Measurements from ENCODE around the gene RAVER1. TPM values are rescaled to one million over a fixed set of nuclear protein-coding genes. Genes with fewer than 3 reads are reported as not detected.

Gene RAVER1
- total RNA-seq, 4 donors from 2014 or later, result 15.6 to 33.2 (median 21.8) TPM

GRCh38 chr19:10317045-10317856, 16.1 kb downstream of the RAVER1 start:
- Histone ChIP-seq H3K27ac (no peak overlapping the region), H3K36me3 (peaks cover 0 to 59% of the 10 kb centered on the region in 2 donors), H3K27me3 (no peaks in the 10 kb centered on the region), H3K9me3 (no peaks in the 10 kb centered on the region), H3K4me1 (peaks cover 0 to 21% (median 8%) of the 10 kb centered on the region in 3 donors), H3K4me3 (no peak overlapping the region)
- ATAC-seq, result no peak
- 76 to 100% methylated on average over 1 to 15 of the region's 29 CpGs for whole genome bisulfite sequencing, 2 donors (ENCODE audit: low coverage in 1 of 2)
- no peak for TF ChIP-seq EP300 (IDR thresholded peaks at IDR 0.05)
- TF ChIP-seq CTCF (IDR thresholded peaks at IDR 0.05), result no peak
- TF ChIP-seq POLR2AphosphoS5 (IDR thresholded peaks at IDR 0.05), result no peak
- TF ChIP-seq POLR2A (IDR thresholded peaks at IDR 0.05), result no peak

GRCh38 chr19:10316229-10317044, 16.9 kb downstream of the RAVER1 start:
- Histone ChIP-seq H3K27me3 (no peaks in the 10 kb centered on the region), H3K4me1 (peaks cover 0 to 21% (median 8%) of the 10 kb centered on the region in 3 donors), H3K27ac (peak overlapping the region in 3 of 4 donors; percentile 55 to 76 (median 73)), H3K9me3 (no peaks in the 10 kb centered on the region), H3K4me3 (peak overlapping the region in 1 of 2 donors; percentile 90), H3K36me3 (peaks cover 0 to 51% of the 10 kb centered on the region in 2 donors)
- ATAC-seq, result no peak
- 33 to 86% methylated on average over 2 to 4 of the region's 19 CpGs for WGBS, 2 donors (ENCODE audit: low coverage in 1 of 2)
- TF ChIP-seq POLR2AphosphoS5 (IDR thresholded peaks at IDR 0.05) (no peak), CTCF (IDR thresholded peaks at IDR 0.05) (no peak), POLR2A (IDR thresholded peaks at IDR 0.05) (no peak), EP300 (IDR thresholded peaks at IDR 0.05) (no peak)

- H3K36me3 ChIP-seq, result peaks cover 0 to 49% of the 10 kb centered on the region in 2 donors
- no peaks in the 10 kb centered on the region for H3K9me3 ChIP-seq
- peak within 1 kb of the TSS; percentile 84 to 90 for H3K4me3 ChIP-seq
- H3K4me1 ChIP-seq, result peaks cover 0 to 21% (median 8%) of the 10 kb centered on the region in 3 donors
- 0% methylated on average over 1 to 23 of the region's 55 CpGs for WGBS, 2 donors (ENCODE audit: low coverage in 1 of 2)
- H3K27ac ChIP-seq, result peak within 1 kb of the TSS in 3 of 4 donors; percentile 55 to 76 (median 73)
- no peaks in the 10 kb centered on the region for H3K27me3 ChIP-seq
- no peak for TF ChIP-seq EP300 (IDR thresholded peaks at IDR 0.05)
- peak; percentile 44 for TF ChIP-seq POLR2AphosphoS5 (IDR thresholded peaks at IDR 0.05)
- peak in 1 of 2 donors; percentile 29 for TF ChIP-seq POLR2A (IDR thresholded peaks at IDR 0.05)
- peak; percentile 90 for ATAC-seq
Measured at GRCh38 chr19:10315335-10316214, 17.8 kb downstream of the RAVER1 start, which contains the start of gene FDX2. TSS of gene FDX2 (minus strand) at chr19:10316015. CDS start at chr19:10315996, 19 bp downstream.

- Histone ChIP-seq H3K9me3 (no peaks in the 10 kb centered on the region), H3K4me3 (no peak within 1 kb of the TSS), H3K4me1 (peaks cover 0 to 4% (median 0%) of the 10 kb centered on the region in 3 donors), H3K27ac (no peak within 1 kb of the TSS), H3K27me3 (no peaks in the 10 kb centered on the region), H3K36me3 (peaks cover 0 to 21% of the 10 kb centered on the region in 2 donors)
- TF ChIP-seq POLR2AphosphoS5 (IDR thresholded peaks at IDR 0.05) (no peak), EP300 (IDR thresholded peaks at IDR 0.05) (no peak), CTCF (IDR thresholded peaks at IDR 0.05) (no peak), POLR2A (IDR thresholded peaks at IDR 0.05) (no peak)
- ATAC-seq, result no peak
- WGBS, 2 donors (ENCODE audit: low coverage in 1 of 2), result 90 to 95% methylated on average over 7 to 10 of the region's 24 CpGs
Measured at GRCh38 chr19:10309423-10309822, 23.9 kb downstream of the RAVER1 start, which contains the start of gene ZGLP1. TSS of gene ZGLP1 (minus strand) at chr19:10309815.

All from gastroesophageal sphincter (tissue), 4 donors.